ENCODE results near the gene OTULIN.

- no peak for TF ChIP-seq CTCF (IDR thresholded peaks at IDR 0.05)
- no peak for TF ChIP-seq POLR2A (IDR thresholded peaks at IDR 0.05)
- no peak for TF ChIP-seq POLR2AphosphoS5 (IDR thresholded peaks at IDR 0.05)
- TF ChIP-seq EP300 (IDR thresholded peaks at IDR 0.05) = no peak
Observed at GRCh38 chr5:14712666-14713065, 48.1 kb downstream of the OTULIN start.
